HL-60/S4 (cell line): ENCODE data around the gene VTI1B.

Experiments used
- in situ Hi-C: fragments of 300-500 bp; cut with MboI; formaldehyde crosslinking; loops from 2 replicates; pipeline ENCODE4 v1.14.3; 2022; ENCODE audit warnings: low sequenced_read_pairs

VTI1B gene

GRCh38 chr14:67680121-67680602 lies 5.7 kb upstream of the VTI1B start:
- in situ Hi-C loops: no loop called here

- in situ Hi-C loops: no loop called here
These were observed 4.6 kb upstream of the VTI1B start for GRCh38 chr14:67679006-67679405.

- in situ Hi-C loops: no loop called here
These were observed 769 bp upstream of the VTI1B start for GRCh38 chr14:67675219-67675582.

GRCh38 chr14:67674139-67674479 lies 323 bp downstream of the VTI1B start:
- in situ Hi-C loops: no loop called here

DNA sequence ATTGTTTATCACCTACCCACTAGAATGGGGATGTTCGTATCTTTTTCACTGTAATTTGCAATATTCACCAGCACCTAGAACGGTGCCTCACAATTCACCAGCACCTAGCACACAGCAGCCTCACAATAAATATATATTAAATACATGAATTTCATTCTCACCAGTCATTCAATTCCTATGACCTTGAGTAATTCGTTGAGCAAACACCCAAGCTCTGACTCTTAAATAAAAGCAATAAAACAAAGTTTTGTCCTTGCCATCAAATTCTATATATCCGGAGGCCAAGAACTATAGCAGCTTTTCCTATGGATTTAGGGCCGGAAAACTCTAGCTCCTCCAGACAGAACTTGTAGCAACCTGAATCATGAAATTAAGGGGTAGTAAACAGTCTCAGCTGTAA lies 981 bp downstream of the VTI1B start:
- in situ Hi-C loops: no loop called here

- in situ Hi-C loops: no loop called here
These were observed 5.9 kb downstream of the VTI1B start for GRCh38 chr14:67668559-67668958.

GRCh38 chr14:67666750-67667449 lies 7.5 kb downstream of the VTI1B start:
- in situ Hi-C loops: no loop called here

DNA sequence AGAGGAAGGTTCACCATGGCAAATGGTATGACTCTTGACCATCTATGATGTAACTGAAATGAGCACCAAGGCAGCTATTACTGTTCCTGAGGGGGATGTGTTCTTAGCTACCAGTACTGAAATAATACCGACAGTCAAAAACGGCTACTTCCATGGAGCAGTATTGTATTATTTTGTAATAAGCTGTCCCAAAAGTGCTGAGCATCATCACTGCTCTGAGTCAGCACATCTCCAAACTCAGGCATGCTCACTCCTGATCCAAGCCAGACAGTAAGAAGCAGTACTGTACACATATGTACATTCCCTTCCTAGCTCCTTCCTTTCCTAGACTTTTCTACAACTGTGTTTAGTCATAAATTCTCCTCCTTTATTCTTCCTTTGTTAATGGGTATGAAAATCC lies 8.6 kb downstream of the VTI1B start:
- in situ Hi-C loops: no loop called here

- in situ Hi-C loops: no loop called here
These were observed 10.8 kb downstream of the VTI1B start for GRCh38 chr14:67663633-67664032.

DNA sequence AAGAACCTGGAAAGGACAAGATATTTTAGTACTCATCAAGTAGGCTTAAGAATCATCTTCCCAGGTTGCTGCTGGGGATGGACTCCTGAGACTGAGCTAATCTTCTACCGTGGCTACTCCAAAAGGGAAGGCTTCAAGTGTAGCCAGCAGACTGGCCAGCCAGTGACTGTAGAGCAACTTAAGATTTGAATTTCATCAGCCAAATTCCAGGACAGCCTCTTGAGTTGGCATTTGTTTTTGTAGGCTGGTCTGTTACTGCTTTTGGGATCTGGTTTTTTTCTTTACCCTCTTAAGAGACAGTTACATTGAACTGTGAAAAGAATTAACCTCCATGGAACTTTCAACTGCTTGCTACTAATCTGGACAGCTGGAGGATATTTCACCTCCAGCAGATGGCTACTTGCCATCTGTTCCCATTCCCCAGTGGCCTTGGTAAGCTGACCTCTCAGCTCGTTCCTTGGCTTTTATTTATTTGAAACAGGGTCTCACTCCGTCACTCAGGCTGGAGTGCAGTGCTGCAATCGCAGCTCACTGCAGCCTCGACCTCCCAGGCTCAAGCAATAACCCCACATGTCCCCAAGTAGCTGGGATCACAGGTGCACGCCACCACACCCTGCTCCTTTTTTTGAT lies 20.7 kb downstream of the VTI1B start:
- in situ Hi-C loops: no loop called here

GRCh38 chr14:67652189-67652588 lies 22.2 kb downstream of the VTI1B start:
- in situ Hi-C loops: no loop called here

GRCh38 chr14:67650694-67651093 lies 23.7 kb downstream of the VTI1B start:
- in situ Hi-C loops: no loop called here

GRCh38 chr14:67650151-67650550 lies 24.3 kb downstream of the VTI1B start:
- in situ Hi-C loops: no loop called here

DNA sequence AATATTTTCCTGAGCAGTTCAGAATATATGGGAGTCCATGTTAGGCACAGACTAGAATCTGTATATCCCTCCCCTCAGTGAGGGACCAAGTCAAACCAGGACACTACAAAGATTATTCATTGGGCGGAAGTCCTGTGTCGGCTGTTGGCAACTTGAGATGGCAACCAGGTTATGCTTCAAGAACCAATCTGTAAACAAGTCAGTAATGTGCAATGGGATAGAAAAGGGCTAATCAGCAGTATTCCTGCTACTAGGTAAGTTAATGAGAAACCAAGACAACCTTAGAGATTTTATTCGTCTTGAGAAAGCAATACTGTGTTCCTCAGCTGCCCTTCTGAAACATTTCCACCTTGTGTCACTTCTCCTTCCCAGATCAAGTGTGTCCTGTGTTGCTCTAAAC lies 28.3 kb downstream of the VTI1B start:
- in situ Hi-C loops: no loop called here

GRCh38 chr14:67645414-67645813 lies 29.0 kb downstream of the VTI1B start:
- in situ Hi-C loops: no loop called here

- in situ Hi-C loops: no loop called here
These were observed 30.0 kb downstream of the VTI1B start for GRCh38 chr14:67644428-67644827.

DNA sequence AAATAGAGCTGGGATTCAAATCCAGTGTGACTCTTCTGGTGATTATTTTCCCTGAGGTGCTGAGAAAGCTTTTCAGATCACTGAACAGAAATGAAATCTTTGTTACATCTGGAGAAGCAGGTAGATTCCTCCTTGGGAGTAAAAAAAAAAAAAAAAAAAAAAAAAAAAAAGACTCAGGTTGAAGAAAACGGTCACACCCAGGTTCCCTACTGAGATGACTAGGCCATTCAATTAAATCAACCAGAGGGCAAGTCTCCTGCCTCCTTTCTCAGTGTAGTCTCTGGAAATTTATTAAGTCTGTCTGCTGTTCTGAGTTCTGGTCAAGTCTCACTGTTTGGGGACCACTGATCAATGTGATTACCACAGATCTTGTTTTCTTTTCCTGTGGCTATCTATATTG lies 30.7 kb downstream of the VTI1B start:
- in situ Hi-C loops: no loop called here

- in situ Hi-C loops: no loop called here
These were observed 32.3 kb downstream of the VTI1B start for GRCh38 chr14:67641902-67642749.

GRCh38 chr14:67641480-67641879 lies 33.0 kb downstream of the VTI1B start:
- in situ Hi-C loops: no loop called here

DNA sequence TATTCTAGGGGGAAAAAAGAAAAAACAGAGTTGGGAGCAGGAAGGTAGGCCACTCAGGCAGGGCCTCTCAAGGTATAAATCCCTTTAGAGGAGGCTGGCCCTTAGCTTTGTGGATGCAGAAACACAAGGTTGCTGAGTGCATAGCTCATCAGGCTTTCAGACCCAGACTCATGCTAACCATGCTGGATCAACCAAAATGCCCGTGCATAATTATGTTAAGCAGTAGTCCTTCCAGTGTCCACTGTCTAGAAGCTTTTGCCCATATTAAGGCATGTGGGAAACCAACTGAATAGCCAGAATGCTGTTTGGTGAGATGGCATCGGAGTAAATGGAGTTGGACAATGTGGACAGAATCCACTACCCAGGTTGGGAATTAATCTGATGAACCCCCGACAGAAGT lies 35.8 kb downstream of the VTI1B start:
- in situ Hi-C loops: no loop called here

GRCh38 chr14:67636361-67636919 lies 38.0 kb downstream of the VTI1B start:
- in situ Hi-C loops: no loop called here
